GM12865 (cell line): ENCODE measurements around the gene ADRA2C.

ENCODE experiments used
- DNase-seq: peaks from one replicate; pipeline ENCODE4 v3.0.0; 2010; ENCODE audit warnings: low read depth
- H3K4me3 ChIP-seq: 2 replicates; pipeline ENCODE4 v1.5.1; 2011; ENCODE audit warnings: mild to moderate bottlenecking, low read depth, low read length, control low read depth
- CTCF ChIP-seq: IDR thresholded peaks from 2 replicates; pipeline ENCODE4 v1.5.1; 2011; ENCODE audit warnings: low read length, control low read depth, low read depth, inconsistent platforms; ENCODE audit not compliant: insufficient read depth; ENCODE audit errors: missing control alignments

ADRA2C gene

DNA sequence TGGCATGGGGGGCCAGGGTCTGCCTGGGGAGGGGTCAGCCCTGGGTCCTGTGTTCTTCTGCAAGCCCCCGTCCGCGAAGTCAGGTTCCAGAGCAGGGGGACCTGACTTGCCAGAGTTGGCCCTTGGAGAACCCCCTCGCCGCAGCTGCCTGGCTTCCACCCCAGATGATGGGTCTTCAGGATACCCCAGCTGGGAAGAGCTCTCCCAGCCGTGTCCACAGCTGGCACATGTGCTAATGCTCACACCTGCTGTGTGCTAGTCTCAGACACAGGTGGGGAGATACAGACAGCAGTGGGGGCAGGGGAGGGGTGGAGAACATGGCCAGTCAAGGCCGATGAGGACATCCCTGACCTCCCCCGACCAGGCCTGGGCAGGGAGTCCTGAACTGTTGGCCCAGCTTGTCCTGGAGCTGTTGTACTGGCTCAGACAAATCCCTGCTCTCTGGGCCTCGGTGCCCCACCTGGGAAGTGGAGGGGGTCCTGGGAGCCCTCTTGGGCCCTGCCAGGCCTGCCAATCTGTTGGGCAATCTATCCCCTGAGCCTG is 3.5 kb downstream of the ADRA2C start:
- TF ChIP-seq CTCF: no peak
- no peak for DNase-seq
- no peak overlapping the region for H3K4me3 ChIP-seq

DNA sequence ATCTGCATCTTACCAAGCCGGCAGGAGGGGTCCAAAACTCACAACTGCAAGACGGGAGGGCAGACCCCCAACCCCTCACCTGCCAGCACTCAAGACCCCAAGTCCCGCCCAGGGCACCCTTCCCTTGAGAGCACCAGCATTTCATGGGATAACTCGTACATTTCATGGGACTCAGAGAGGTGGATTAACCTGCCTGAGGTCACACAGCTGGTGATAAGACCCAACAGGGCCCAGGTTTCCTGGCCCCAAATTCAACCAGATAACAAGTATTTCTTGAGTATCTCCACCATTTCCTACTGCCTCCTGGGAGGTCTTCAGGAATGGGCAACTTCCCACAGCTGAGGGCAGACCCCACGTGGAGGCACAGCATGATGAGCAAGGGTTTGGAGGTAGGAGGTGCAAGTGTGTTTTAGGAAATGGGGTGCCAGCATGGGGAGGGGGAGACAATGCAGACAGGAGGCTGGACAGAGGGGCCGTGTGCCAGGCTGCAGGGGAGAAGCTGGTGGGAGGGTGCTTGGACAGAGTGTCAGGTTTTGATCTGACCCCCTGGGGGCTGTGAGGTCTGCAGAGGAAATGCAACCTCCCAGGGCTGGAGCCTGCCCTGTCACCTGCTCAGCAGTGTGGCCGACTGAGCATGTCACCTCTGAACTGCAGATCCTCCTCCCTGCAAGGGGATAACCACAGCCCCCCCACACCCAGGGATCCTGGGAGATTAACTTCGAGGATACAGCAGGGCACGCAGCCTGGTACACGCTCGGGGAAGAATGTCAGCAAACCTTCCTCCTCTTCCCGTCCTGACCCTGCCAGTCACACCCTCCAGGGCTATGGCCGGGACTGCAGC is 4.4 kb downstream of the ADRA2C start:
- DNase-seq: no peak
- H3K4me3 ChIP-seq: no peak overlapping the region
- no peak for TF ChIP-seq CTCF

- TF ChIP-seq CTCF: no peak
- H3K4me3 ChIP-seq: no peak overlapping the region
- DNase-seq: no peak
These were observed 5.1 kb downstream of the ADRA2C start for GRCh38 chr4:3771164-3771809.

- TF ChIP-seq CTCF: no peak
- H3K4me3 ChIP-seq: no peak overlapping the region
- no peak for DNase-seq
These were observed 5.8 kb downstream of the ADRA2C start for GRCh38 chr4:3771939-3772495.

GRCh38 chr4:3772632-3773031 is 6.4 kb downstream of the ADRA2C start:
- TF ChIP-seq CTCF: no peak
- H3K4me3 ChIP-seq: no peak overlapping the region
- DNase-seq: no peak

GRCh38 chr4:3773552-3774001 is 7.4 kb downstream of the ADRA2C start:
- TF ChIP-seq CTCF: no peak
- DNase-seq: no peak
- H3K4me3 ChIP-seq: no peak overlapping the region
